Measurements from ENCODE around the gene CTNNA3. TPM values are rescaled to one million over a fixed set of nuclear protein-coding genes. Genes with fewer than 3 reads are reported as not detected.

Gene CTNNA3
- total RNA-seq, 6 donors from 2014 or later = 0.20 to 2.0 TPM; not detected in 4

GRCh38 chr10:66684581-66684980 is 1011.4 kb downstream of the CTNNA3 start:
- no peaks in the 10 kb centered on the region for H3K4me1 ChIP-seq
- DNase-seq (no peak), ATAC-seq (ENCODE audit: low FRiP score in 2 of 2) (no peak)
- no peaks in the 10 kb centered on the region for H3K36me3 ChIP-seq
- WGBS, 2 donors = 56 to 69% methylated on average over 3 of the region's 3 CpGs
- H3K27ac ChIP-seq = no peak overlapping the region
- H3K4me3 ChIP-seq = no peak overlapping the region
- no peaks in the 10 kb centered on the region for H3K27me3 ChIP-seq
- TF ChIP-seq EP300 (IDR thresholded peaks at IDR 0.05) = no peak
- no peak for TF ChIP-seq POLR2AphosphoS5 (IDR thresholded peaks at IDR 0.05)
- no peak for TF ChIP-seq POLR2A (IDR thresholded peaks at IDR 0.05)
- TF ChIP-seq CTCF (IDR thresholded peaks at IDR 0.05) = no peak
- no peaks in the 10 kb centered on the region for H3K9me3 ChIP-seq

- ATAC-seq (ENCODE audit: low FRiP score in 2 of 2) (no peak), DNase-seq (no peak)
- Histone ChIP-seq H3K9me3 (no peaks in the 10 kb centered on the region), H3K36me3 (no peaks in the 10 kb centered on the region), H3K27ac (no peak overlapping the region), H3K27me3 (no peaks in the 10 kb centered on the region), H3K4me1 (no peaks in the 10 kb centered on the region), H3K4me3 (no peak overlapping the region)
- 91 to 95% methylated on average over 1 of the region's 1 CpG for WGBS, 2 donors
- no peak for TF ChIP-seq POLR2AphosphoS5 (IDR thresholded peaks at IDR 0.05)
- TF ChIP-seq CTCF (IDR thresholded peaks at IDR 0.05) = no peak
- no peak for TF ChIP-seq EP300 (IDR thresholded peaks at IDR 0.05)
- TF ChIP-seq POLR2A (IDR thresholded peaks at IDR 0.05) = no peak
These were observed 1015.1 kb downstream of the CTNNA3 start for GRCh38 chr10:66680886-66681285.

- DNase-seq = no peak
- no peaks in the 10 kb centered on the region for H3K36me3 ChIP-seq
- TF ChIP-seq CTCF (IDR thresholded peaks at IDR 0.05) = no peak
- TF ChIP-seq POLR2A (IDR thresholded peaks at IDR 0.05) = no peak
- no peak for TF ChIP-seq POLR2AphosphoS5 (IDR thresholded peaks at IDR 0.05)
- TF ChIP-seq EP300 (IDR thresholded peaks at IDR 0.05) = no peak
- no peaks in the 10 kb centered on the region for H3K4me1 ChIP-seq
- WGBS, 2 donors = 87 to 96% methylated on average over 3 of the region's 3 CpGs
- H3K27ac ChIP-seq = no peak overlapping the region
- no peaks in the 10 kb centered on the region for H3K9me3 ChIP-seq
- no peak for ATAC-seq (ENCODE audit: low FRiP score in 2 of 2)
- no peak overlapping the region for H3K4me3 ChIP-seq
- H3K27me3 ChIP-seq = no peaks in the 10 kb centered on the region
These were observed 1017.5 kb downstream of the CTNNA3 start for GRCh38 chr10:66678521-66678920.

- DNase-seq (no peak), ATAC-seq (ENCODE audit: low FRiP score in 2 of 2) (no peak)
- H3K36me3 ChIP-seq = no peaks in the 10 kb centered on the region
- no peak overlapping the region for H3K27ac ChIP-seq
- no peak overlapping the region for H3K4me3 ChIP-seq
- H3K4me1 ChIP-seq = no peaks in the 10 kb centered on the region
- WGBS, 2 donors = 65% methylated on average over 2 of the region's 2 CpGs
- H3K9me3 ChIP-seq = no peaks in the 10 kb centered on the region
- no peak for TF ChIP-seq POLR2AphosphoS5 (IDR thresholded peaks at IDR 0.05)
- TF ChIP-seq POLR2A (IDR thresholded peaks at IDR 0.05) = no peak
- no peak for TF ChIP-seq CTCF (IDR thresholded peaks at IDR 0.05)
- no peak for TF ChIP-seq EP300 (IDR thresholded peaks at IDR 0.05)
- H3K27me3 ChIP-seq = no peaks in the 10 kb centered on the region
These were observed 1022.9 kb downstream of the CTNNA3 start for GRCh38 chr10:66673071-66673470.

- WGBS, 2 donors = 53 to 54% methylated on average over 1 of the region's 1 CpG
- no peak for ATAC-seq (ENCODE audit: low FRiP score in 2 of 2)
These were observed 1024.4 kb downstream of the CTNNA3 start for GRCh38 chr10:66671562-66671961.

More at GRCh38 chr10:66671562-66671961, 1024.4 kb downstream of the CTNNA3 start:
- H3K9me3 ChIP-seq = no peaks in the 10 kb centered on the region
- H3K4me3 ChIP-seq = no peak overlapping the region
- no peak for DNase-seq
- H3K36me3 ChIP-seq = no peaks in the 10 kb centered on the region
- no peaks in the 10 kb centered on the region for H3K4me1 ChIP-seq
- no peaks in the 10 kb centered on the region for H3K27me3 ChIP-seq
- no peak for TF ChIP-seq EP300 (IDR thresholded peaks at IDR 0.05)
- TF ChIP-seq POLR2A (IDR thresholded peaks at IDR 0.05) = no peak
- TF ChIP-seq CTCF (IDR thresholded peaks at IDR 0.05) = no peak
- no peak for TF ChIP-seq POLR2AphosphoS5 (IDR thresholded peaks at IDR 0.05)
- no peak overlapping the region for H3K27ac ChIP-seq

Data from upper lobe of left lung (tissue), 6 donors.